Heart right ventricle (tissue), 16 donors: ENCODE measurements around the gene MOSMO. TPM values are rescaled to one million over a fixed set of nuclear protein-coding genes. Genes with fewer than 3 reads are reported as not detected.

Experiments
- ATAC-seq, 8 donors: fragments of 200-7000 bp; cut with Tn5 transposase; one replicate each; pipeline ENCODE4 v1.9.1; 2020; ENCODE audit warnings: mild to moderate bottlenecking in 8 of 8, moderate library complexity in 8 of 8, moderate number of reproducible peaks in 1 of 8
- DNase-seq, 2 donors: peaks; one replicate each; pipeline ENCODE4 v3.0.0-alpha.2; 2020
- H3K27ac ChIP-seq, 10 donors: fragments of 200-600 bp; sonication (generic) in 2 of 10; one replicate each; pipeline versions ENCODE4 v1.5.0 to v1.8.0; 2020 to 2022; ENCODE audit warnings: mild to moderate bottlenecking in 3 of 10
- H3K27me3 ChIP-seq, 7 donors: fragments of 200-600 bp; one replicate each; pipeline ENCODE4 v1.8.0; 2021 to 2022; ENCODE audit warnings: mild to moderate bottlenecking in 2 of 7
- H3K36me3 ChIP-seq, 9 donors: fragments of 200-600 bp; sonication (generic) in 1 of 9; one replicate each; pipeline versions ENCODE4 v1.5.0 to v1.8.0; 2020 to 2022; ENCODE audit warnings: mild to moderate bottlenecking in 2 of 9
- H3K4me1 ChIP-seq, 9 donors: fragments of 200-600 bp; sonication (generic) in 1 of 9; one replicate each; pipeline versions ENCODE4 v1.5.0 to v1.8.0; 2020 to 2022; ENCODE audit warnings: mild to moderate bottlenecking in 4 of 9
- H3K4me3 ChIP-seq, 10 donors: fragments of 200-600 bp; sonication (generic) in 2 of 10; one replicate each; pipeline versions ENCODE4 v1.5.0 to v1.8.0; 2020 to 2022; ENCODE audit warnings: mild to moderate bottlenecking in 7 of 10, moderate library complexity in 2 of 10
- H3K9me3 ChIP-seq, 11 donors: fragments of 200-600 bp in 10 of 11; sonication (generic) in 2 of 11; one replicate each; pipeline versions ENCODE4 v1.5.0 to v1.8.0; 2013 to 2022; ENCODE audit warnings: mild to moderate bottlenecking in 2 of 11, control low read depth in 1 of 11, moderate library complexity in 1 of 11
- WGBS, 2 donors: extraction: QIAGEN DNeasy Blood & Tissue Kit; methylation state at CpG; one replicate each; pipeline ENCODE4 v1.1.7; 2013; ENCODE audit warnings: inconsistent platforms in 1 of 2; 5-methylcytosine and 5-hydroxymethylcytosine counted together
- intact Hi-C, 10 donors: fragments of 100-400 bp; cut with DNase I; formaldehyde crosslinking; loops; one replicate each; pipeline versions ENCODE4 v1.11.1 to v1.14.2; 2022
- polyA plus RNA-seq, 2 donors: library from polyadenylated mRNA; stranded (reverse); fragments of 200-250 nt; gene quantifications; one replicate each; pipeline ENCODE4 v1.2.3, GENCODE V29; 2013
- total RNA-seq, 10 donors: library from RNA; stranded (reverse); fragmentation: NEBNext Ultra II Directional in 3 of 10; extraction: Animal tissue kit (Norgen Biotek cat#: 25700) in 3 of 10; gene quantifications; one replicate each; pipeline versions ENCODE4 v1.2.1 to v1.2.4, GENCODE V29; 2021 to 2023
- TF ChIP-seq, protein P1 (sequence below), 9 donors: fragments of 200-600 bp; sonication (generic) in 2 of 9; IDR thresholded peaks; one replicate each; pipeline versions ENCODE4 v1.5.0 to v1.8.0; 2021 to 2022; ENCODE audit warnings: antibody characterized with exemption in 9 of 9, mild to moderate bottlenecking in 5 of 9, moderate library complexity in 1 of 9
- donor health status: Arrhythmogenic right ventricular cardiomyopathy.
- donor health status: ischemic (EF 13 %, LVEDD 7.1; RV severe dilation, severe dysfunction).
- donor health status: healthy with polysubstance abuse.
- donor health status: DM: no; HTN: yes; CAD: no.
- donor health status: DM: no; HTN: no; CAD: no.
- donor health status: ischemic (EF 25% LVEDD 6.9; RV normal size, moderate dysfunction).
- donor health status: ischemic (EF 25% LVEDD 5.7; RV mildly dilated, moderate dysfunction).
- donor health status: healthy.
- donor health status: DM: yes; HTN: yes; CAD: no.
- donor health status: Ischemic cardiomyopathy.
- donor health status: ischemic (EF 35%, LVEDD 5.7; RV mildly dilated, moderate dysfunction).
- donor health status: nonischemic (EF 11% LVEDD 7.7; RV severe dilation, severe dysfunction).
- donor health status: DM: yes; HTN: yes; CAD: no.
- donor health status: PGD.
- donor health status: ischemic (EF 29% LVEDD 5.4; RV normal size, mild dysfunction).
- donor health status: nonischemic (EF 23%, LVEDD 6.1; RV moderate dilation, normal function).

MOSMO gene
- total and polyA plus RNA-seq, 12 donors: 7.5 to 13.0 (median 11.3) TPM

DNA sequence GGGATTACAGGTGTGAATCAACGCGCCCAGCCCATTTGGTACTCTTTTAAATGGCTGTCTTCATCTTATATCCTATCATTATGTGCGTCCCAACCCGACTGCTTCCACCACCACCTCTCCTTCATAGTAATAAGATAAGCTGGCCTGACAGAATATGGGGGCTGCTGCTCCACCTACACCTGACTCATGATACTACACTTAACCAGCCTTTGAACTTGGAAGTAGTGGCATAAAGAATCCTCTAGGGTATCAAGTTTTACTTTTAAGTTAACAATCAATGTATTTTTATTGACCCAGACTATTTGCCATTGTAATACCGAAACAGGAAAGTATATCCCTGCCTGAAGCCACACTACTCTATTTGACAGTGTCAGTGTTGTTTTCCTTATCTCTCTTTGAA lies 25.8 kb upstream of the MOSMO start:
- TF ChIP-seq, protein P1, sequence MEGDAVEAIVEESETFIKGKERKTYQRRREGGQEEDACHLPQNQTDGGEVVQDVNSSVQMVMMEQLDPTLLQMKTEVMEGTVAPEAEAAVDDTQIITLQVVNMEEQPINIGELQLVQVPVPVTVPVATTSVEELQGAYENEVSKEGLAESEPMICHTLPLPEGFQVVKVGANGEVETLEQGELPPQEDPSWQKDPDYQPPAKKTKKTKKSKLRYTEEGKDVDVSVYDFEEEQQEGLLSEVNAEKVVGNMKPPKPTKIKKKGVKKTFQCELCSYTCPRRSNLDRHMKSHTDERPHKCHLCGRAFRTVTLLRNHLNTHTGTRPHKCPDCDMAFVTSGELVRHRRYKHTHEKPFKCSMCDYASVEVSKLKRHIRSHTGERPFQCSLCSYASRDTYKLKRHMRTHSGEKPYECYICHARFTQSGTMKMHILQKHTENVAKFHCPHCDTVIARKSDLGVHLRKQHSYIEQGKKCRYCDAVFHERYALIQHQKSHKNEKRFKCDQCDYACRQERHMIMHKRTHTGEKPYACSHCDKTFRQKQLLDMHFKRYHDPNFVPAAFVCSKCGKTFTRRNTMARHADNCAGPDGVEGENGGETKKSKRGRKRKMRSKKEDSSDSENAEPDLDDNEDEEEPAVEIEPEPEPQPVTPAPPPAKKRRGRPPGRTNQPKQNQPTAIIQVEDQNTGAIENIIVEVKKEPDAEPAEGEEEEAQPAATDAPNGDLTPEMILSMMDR (IDR thresholded peaks at IDR 0.05): no peak

DNA sequence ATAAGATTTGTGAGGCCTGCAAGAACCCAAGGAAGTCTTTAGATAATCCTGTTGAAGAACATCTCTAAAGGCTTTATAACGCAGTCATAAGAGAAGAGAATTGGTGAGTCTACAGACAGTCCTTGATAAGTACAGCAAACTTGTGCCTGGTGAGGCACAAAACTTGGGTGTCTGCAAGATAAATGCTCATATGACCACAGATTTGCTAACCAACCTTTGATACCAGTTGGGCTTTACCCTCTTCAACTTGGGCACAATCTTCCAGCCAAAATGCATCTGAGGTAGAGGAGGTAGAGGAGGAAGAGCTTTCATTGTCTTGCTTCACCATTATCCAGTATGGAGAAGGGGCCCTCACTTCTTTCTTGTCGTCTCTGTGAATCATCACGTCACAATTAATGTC lies 23.8 kb upstream of the MOSMO start:
- Histone ChIP-seq H3K9me3 (no peaks in the 10 kb centered on the region), H3K36me3 (peaks cover 5 to 77% (median 49%) of the 10 kb centered on the region in 9 donors), H3K4me3 (no peak overlapping the region), H3K27me3 (no peaks in the 10 kb centered on the region), H3K27ac (peak overlapping the region in 1 of 10 donors; percentile 6), H3K4me1 (peaks cover 0 to 40% (median 17%) of the 10 kb centered on the region in 9 donors)
- WGBS, 2 donors: 82 to 85% methylated on average over 3 of the region's 3 CpGs
- intact Hi-C loops: no loop called here
- DNase-seq (no peak), ATAC-seq (no peak)
- TF ChIP-seq, protein P1 (IDR thresholded peaks at IDR 0.05): no peak

More for the DNA sequence above, 25.8 kb upstream of the MOSMO start:
- peaks cover 5 to 96% (median 67%) of the 10 kb centered on the region in 9 donors for H3K36me3 ChIP-seq
- no peak overlapping the region for H3K27ac ChIP-seq
- peaks cover 0 to 23% (median 16%) of the 10 kb centered on the region in 9 donors for H3K4me1 ChIP-seq
- intact Hi-C loops: no loop called here
- 90 to 94% methylated on average over 5 of the region's 5 CpGs for WGBS, 2 donors
- ATAC-seq (no peak), DNase-seq (no peak)
- no peak overlapping the region for H3K4me3 ChIP-seq
- H3K27me3 ChIP-seq: no peaks in the 10 kb centered on the region
- H3K9me3 ChIP-seq: no peaks in the 10 kb centered on the region

DNA sequence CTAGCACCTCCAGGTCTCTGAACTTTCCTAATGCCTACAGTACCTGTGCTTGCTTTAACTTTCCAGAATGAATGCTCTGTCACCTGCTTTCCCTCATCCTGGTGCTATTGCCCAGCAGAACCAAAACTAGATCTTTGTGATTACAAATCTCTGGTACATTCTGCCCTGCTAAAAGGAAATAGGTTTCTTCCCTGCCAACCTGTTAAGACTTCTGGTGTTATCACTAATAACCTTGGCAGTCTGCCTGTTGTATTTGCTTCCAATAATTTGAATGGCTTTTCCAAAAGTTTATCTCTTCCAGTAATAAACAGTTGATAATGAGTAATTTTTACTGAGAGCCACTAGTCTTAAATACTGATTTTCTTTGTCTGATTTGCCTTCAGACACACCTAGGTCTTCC lies 22.4 kb upstream of the MOSMO start:
- Histone ChIP-seq H3K27ac (peak overlapping the region in 3 of 10 donors; percentile 15 to 58 (median 43)), H3K4me1 (peaks cover 0 to 55% (median 31%) of the 10 kb centered on the region in 9 donors), H3K4me3 (no peak overlapping the region), H3K36me3 (peaks cover under 1 to 62% (median 34%) of the 10 kb centered on the region in 9 donors), H3K27me3 (no peaks in the 10 kb centered on the region), H3K9me3 (no peaks in the 10 kb centered on the region)
- intact Hi-C loops: no loop called here
- TF ChIP-seq, protein P1 (IDR thresholded peaks at IDR 0.05): no peak
- DNase-seq (no peak), ATAC-seq (no peak)

DNA sequence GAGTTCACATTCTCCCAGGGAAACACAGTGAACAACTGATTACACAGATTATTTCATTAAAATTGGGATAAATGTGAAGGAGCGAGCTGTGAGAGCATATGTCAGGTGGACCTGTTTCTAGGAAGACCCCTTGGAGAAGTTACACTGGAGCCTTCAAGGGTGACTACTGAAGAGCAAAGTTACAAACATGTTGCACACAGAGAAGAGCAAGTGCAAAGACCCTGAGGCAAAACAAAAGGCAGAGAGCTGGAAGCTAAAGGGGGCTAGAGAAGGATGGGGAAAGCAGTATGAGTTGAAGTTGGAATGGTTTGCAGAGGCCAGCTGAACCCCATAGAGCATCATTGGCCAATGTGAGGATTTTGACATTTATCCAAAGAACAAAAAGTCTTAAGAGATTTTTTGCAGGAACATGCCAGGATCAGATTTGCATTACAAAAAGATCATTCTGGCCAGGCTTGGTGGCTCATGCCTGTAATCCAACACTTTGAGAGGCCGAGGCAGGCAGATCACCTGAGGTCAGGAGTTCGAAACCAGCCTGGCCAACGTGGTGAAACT lies 21.1 kb upstream of the MOSMO start:
- H3K4me1 ChIP-seq: peaks cover 0 to 64% (median 43%) of the 10 kb centered on the region in 9 donors
- no peaks in the 10 kb centered on the region for H3K9me3 ChIP-seq
- no peak for DNase-seq
- TF ChIP-seq, protein P1 (IDR thresholded peaks at IDR 0.05): no peak
- peak overlapping the region in 2 of 10 donors; percentile 10 to 45 for H3K27ac ChIP-seq
- no peak overlapping the region for H3K4me3 ChIP-seq
- ATAC-seq: peak in 2 of 8 donors; percentile 17 to 25
- 82 to 87% methylated on average over 4 of the region's 4 CpGs for WGBS, 2 donors
- peaks cover 0 to 49% (median 24%) of the 10 kb centered on the region in 9 donors for H3K36me3 ChIP-seq
- no peaks in the 10 kb centered on the region for H3K27me3 ChIP-seq
- intact Hi-C loops: no loop called here
